GM19463 (cell line): ENCODE data around the gene SNUPN.
"Not testable (repeated sequence)": the region's sequence is repeated elsewhere in the genome, so short reads cannot be mapped to it uniquely, and the experiment has no call there.

Experiments
- ATAC-seq: cut with Tn5 transposase; IDR thresholded peaks from one replicate; pipeline ENCODE4 v1.9.1; 2021; ENCODE audit warnings: mild to moderate bottlenecking, moderate library complexity; ENCODE audit not compliant: unreplicated experiment

The SNUPN gene

GRCh38 chr15:75584121-75584520, 41.4 kb downstream of the SNUPN start:
- ATAC-seq: no peak

- ATAC-seq: no peak
These were observed 41.8 kb downstream of the SNUPN start for GRCh38 chr15:75583701-75584100.

GRCh38 chr15:75582943-75583342, 42.6 kb downstream of the SNUPN start:
- not testable (repeated sequence) for ATAC-seq

- ATAC-seq: peak; percentile 79
These were observed 46.3 kb downstream of the SNUPN start, which contains the start of gene PTPN9 for GRCh38 chr15:75578948-75579920. Gene PTPN9, minus strand, starts transcription at chr15:75579315. Its CDS starts 539 bp downstream, at chr15:75578776.

- peak; percentile 41 for ATAC-seq
These were observed 47.2 kb downstream of the SNUPN start for GRCh38 chr15:75578173-75578947.

GRCh38 chr15:75577401-75578172, 47.9 kb downstream of the SNUPN start:
- no peak for ATAC-seq

- no peak for ATAC-seq
These were observed 51.7 kb downstream of the SNUPN start for GRCh38 chr15:75573648-75574384.

- ATAC-seq: no peak
These were observed 55.2 kb downstream of the SNUPN start for GRCh38 chr15:75570126-75570845.

GRCh38 chr15:75565062-75565970, 60.2 kb downstream of the SNUPN start:
- no peak for ATAC-seq

GRCh38 chr15:75561888-75562287, 63.6 kb downstream of the SNUPN start:
- ATAC-seq: no peak

- ATAC-seq: not testable (repeated sequence)
These were observed 66.2 kb downstream of the SNUPN start for GRCh38 chr15:75559360-75559759.

- ATAC-seq: not testable (repeated sequence)
These were observed 66.6 kb downstream of the SNUPN start for GRCh38 chr15:75558955-75559354.

- no peak for ATAC-seq
These were observed 70.8 kb downstream of the SNUPN start for GRCh38 chr15:75554717-75555116.

GRCh38 chr15:75553659-75554058, 71.9 kb downstream of the SNUPN start:
- no peak for ATAC-seq

- ATAC-seq: no peak
These were observed 74.4 kb downstream of the SNUPN start for GRCh38 chr15:75551091-75551490.
